ENCODE measurements around the gene CRYBA2. TPM values are rescaled to one million over a fixed set of nuclear protein-coding genes. Genes with fewer than 3 reads are reported as not detected.

The CRYBA2 gene
- total and polyA plus RNA-seq, 9 of the 15 experiments (the other 6 are each of a cell fraction or from before 2014, with no cell fraction given), result 0.11 to 1.8 (median 0.62) TPM; not detected in 5

DNA sequence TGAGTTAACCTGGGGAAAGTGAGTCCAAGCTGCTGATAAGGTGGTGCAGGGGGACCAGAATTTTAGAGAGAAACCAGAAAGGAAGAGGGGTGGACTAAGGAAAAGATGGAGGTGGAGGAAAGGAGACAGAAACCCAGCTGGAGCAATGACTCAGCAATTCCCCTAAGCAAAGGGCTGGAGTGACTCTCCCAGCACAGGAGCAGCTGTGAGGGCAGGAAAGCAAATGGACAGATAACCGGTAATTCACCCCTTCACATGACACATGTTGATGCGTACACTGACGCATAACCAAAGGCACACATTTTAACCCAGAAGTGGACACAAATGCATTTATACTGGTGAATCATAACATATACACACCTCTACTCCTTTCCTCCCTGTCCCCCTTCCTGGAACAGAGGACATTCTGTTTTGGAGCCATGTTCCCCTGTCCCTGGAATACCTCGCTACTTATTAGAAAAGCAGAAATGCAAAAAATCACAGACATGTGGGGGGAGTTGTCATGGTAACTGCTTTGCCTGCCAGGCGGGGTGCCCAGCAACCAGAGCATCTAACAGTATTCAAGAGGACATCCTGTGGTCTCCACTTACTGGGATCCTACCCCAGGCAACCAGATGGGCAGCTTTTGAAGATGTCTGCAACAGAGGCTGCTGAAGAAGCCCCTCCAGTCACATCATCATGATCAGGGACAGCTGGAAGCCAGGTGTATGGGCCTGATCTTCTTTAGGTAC is 29.0 kb downstream of the CRYBA2 start (continued):
- TF ChIP-seq RBM17 (IDR thresholded peaks at IDR 0.05; ENCODE audit: borderline replicate concordance, low read depth, low read length) (no peak), HEY1 (CRISPR knock-in tag; IDR thresholded peaks at IDR 0.05; ENCODE audit: borderline replicate concordance) (no peak), SETDB1 (IDR thresholded peaks at IDR 0.05; ENCODE audit: low read length) (no peak), SRSF7 (optimal IDR thresholded peaks at IDR 0.05; ENCODE audit: low read depth, low read length) (no peak), ARID1B (IDR thresholded peaks at IDR 0.05) (peak; percentile 65), NCOR1 (IDR thresholded peaks at IDR 0.05) (peak; percentile 38; the same call in 1 of the 2 replicates), ZNF589 (CRISPR knock-in tag; IDR thresholded peaks at IDR 0.05; ENCODE audit: low read depth) (no peak), FOS (IDR thresholded peaks at IDR 0.05; ENCODE audit: extremely low read depth, insufficient read length) (no peak), ETS1 (conservative IDR thresholded peaks at IDR 0.05; ENCODE audit: control insufficient read depth, low read depth, low read length) (no peak), SIRT6 (IDR thresholded peaks at IDR 0.05; ENCODE audit: low read depth, low read length) (no peak), KDM1A (IDR thresholded peaks at IDR 0.05) (peak in 1 of 2 experiments; percentile 28; a peak in 1 of 4 replicates), ZBTB7A (IDR thresholded peaks at IDR 0.05; ENCODE audit: borderline replicate concordance, control insufficient read depth, low read depth, low read length) (no peak), ZNF197 (CRISPR knock-in tag; IDR thresholded peaks at IDR 0.05; ENCODE audit: low read depth) (no peak), ZBED1 (IDR thresholded peaks at IDR 0.05) (no peak), ZC3H8 (IDR thresholded peaks at IDR 0.05) (no peak), CHD2 (IDR thresholded peaks at IDR 0.05; ENCODE audit: low read depth, low read length) (no peak), NFE2L1 (tag; IDR thresholded peaks at IDR 0.05; ENCODE audit: borderline replicate concordance, low read depth) (peak; percentile 98), RBBP5 (IDR thresholded peaks at IDR 0.05; ENCODE audit: borderline replicate concordance, insufficient read depth, low read length, poor library complexity, severe bottlenecking) (no peak), PATZ1 (CRISPR knock-in tag; IDR thresholded peaks at IDR 0.05; ENCODE audit: borderline replicate concordance) (no peak)
- TF ChIP-seq, protein P1, sequence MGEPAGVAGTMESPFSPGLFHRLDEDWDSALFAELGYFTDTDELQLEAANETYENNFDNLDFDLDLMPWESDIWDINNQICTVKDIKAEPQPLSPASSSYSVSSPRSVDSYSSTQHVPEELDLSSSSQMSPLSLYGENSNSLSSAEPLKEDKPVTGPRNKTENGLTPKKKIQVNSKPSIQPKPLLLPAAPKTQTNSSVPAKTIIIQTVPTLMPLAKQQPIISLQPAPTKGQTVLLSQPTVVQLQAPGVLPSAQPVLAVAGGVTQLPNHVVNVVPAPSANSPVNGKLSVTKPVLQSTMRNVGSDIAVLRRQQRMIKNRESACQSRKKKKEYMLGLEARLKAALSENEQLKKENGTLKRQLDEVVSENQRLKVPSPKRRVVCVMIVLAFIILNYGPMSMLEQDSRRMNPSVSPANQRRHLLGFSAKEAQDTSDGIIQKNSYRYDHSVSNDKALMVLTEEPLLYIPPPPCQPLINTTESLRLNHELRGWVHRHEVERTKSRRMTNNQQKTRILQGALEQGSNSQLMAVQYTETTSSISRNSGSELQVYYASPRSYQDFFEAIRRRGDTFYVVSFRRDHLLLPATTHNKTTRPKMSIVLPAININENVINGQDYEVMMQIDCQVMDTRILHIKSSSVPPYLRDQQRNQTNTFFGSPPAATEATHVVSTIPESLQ (CRISPR knock-in tag; IDR thresholded peaks at IDR 0.05), result no peak
- TF ChIP-seq, protein P2, sequence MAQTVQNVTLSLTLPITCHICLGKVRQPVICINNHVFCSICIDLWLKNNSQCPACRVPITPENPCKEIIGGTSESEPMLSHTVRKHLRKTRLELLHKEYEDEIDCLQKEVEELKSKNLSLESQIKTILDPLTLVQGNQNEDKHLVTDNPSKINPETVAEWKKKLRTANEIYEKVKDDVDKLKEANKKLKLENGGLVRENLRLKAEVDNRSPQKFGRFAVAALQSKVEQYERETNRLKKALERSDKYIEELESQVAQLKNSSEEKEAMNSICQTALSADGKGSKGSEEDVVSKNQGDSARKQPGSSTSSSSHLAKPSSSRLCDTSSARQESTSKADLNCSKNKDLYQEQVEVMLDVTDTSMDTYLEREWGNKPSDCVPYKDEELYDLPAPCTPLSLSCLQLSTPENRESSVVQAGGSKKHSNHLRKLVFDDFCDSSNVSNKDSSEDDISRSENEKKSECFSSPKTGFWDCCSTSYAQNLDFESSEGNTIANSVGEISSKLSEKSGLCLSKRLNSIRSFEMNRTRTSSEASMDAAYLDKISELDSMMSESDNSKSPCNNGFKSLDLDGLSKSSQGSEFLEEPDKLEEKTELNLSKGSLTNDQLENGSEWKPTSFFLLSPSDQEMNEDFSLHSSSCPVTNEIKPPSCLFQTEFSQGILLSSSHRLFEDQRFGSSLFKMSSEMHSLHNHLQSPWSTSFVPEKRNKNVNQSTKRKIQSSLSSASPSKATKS (CRISPR knock-in tag; IDR thresholded peaks at IDR 0.05), result no peak

Data from K562 (cell line).